Measurements from ENCODE around the gene CDKN2C.

Gene CDKN2C

GRCh38 chr1:50966991-50967390 lies 3.1 kb upstream of the CDKN2C start:
- no peak for DNase-seq

GRCh38 chr1:50967416-50968157 lies 2.5 kb upstream of the CDKN2C start:
- no peak for DNase-seq

- peak; percentile 95 for DNase-seq
Measured at GRCh38 chr1:50968158-50968820, 1.8 kb upstream of the CDKN2C start.

GRCh38 chr1:50968821-50969610 lies 1.0 kb upstream of the CDKN2C start:
- peak; percentile 77 for DNase-seq

- DNase-seq = no peak
Measured at GRCh38 chr1:50970509-50970887, 453 bp downstream of the CDKN2C start.

- DNase-seq = peak; percentile 56
Measured at GRCh38 chr1:50970931-50971582, 1.0 kb downstream of the CDKN2C start.

GRCh38 chr1:50971748-50972305 lies 1.8 kb downstream of the CDKN2C start:
- peak; percentile 46 for DNase-seq

- peak; percentile 28 for DNase-seq
Measured at GRCh38 chr1:50972766-50973165, 2.7 kb downstream of the CDKN2C start.

GRCh38 chr1:50973255-50973654 lies 3.2 kb downstream of the CDKN2C start:
- DNase-seq = peak; percentile 23

GRCh38 chr1:50973875-50974617 lies 4.0 kb downstream of the CDKN2C start:
- DNase-seq = peak; percentile 21

GRCh38 chr1:50974618-50974935 lies 4.5 kb downstream of the CDKN2C start:
- peak; percentile 21 for DNase-seq

GRCh38 chr1:50975436-50975835 lies 5.4 kb downstream of the CDKN2C start:
- DNase-seq = peak; percentile 27

GRCh38 chr1:50976111-50976889 lies 6.3 kb downstream of the CDKN2C start:
- DNase-seq = peak; percentile 58

- peak; percentile 68 for DNase-seq
Measured at GRCh38 chr1:50976890-50977574, 7.0 kb downstream of the CDKN2C start.

- DNase-seq = peak; percentile 60
Measured at GRCh38 chr1:50977575-50978143, 7.6 kb downstream of the CDKN2C start.

GRCh38 chr1:50978144-50978851 lies 8.3 kb downstream of the CDKN2C start:
- DNase-seq = peak; percentile 83

- DNase-seq = peak; percentile 61
Measured at GRCh38 chr1:50978852-50979781, 9.1 kb downstream of the CDKN2C start.

GRCh38 chr1:50979937-50980336 lies 9.9 kb downstream of the CDKN2C start:
- no peak for DNase-seq

- DNase-seq = no peak
Measured at GRCh38 chr1:50980505-50980904, 10.5 kb downstream of the CDKN2C start.
